Mucosa of rectum (tissue), 2 donors: ENCODE data around the gene FAT3.

Experiments
- H3K27ac ChIP-seq, 2 donors: one replicate each; pipeline ENCODE4 v1.7.0; 2013; ENCODE audit warnings: inconsistent platforms in 2 of 2, low read depth in 2 of 2, low read length in 2 of 2
- H3K27me3 ChIP-seq, 2 donors: one replicate each; pipeline ENCODE4 v1.7.0; 2013; ENCODE audit warnings: low read length in 2 of 2; ENCODE audit not compliant: control insufficient read depth in 2 of 2, insufficient read depth in 2 of 2
- H3K36me3 ChIP-seq, 2 donors: one replicate each; pipeline ENCODE4 v1.7.0; 2013; ENCODE audit warnings: low read length in 2 of 2; ENCODE audit not compliant: control insufficient read depth in 2 of 2, insufficient read depth in 2 of 2
- H3K4me1 ChIP-seq, 2 donors: one replicate each; pipeline ENCODE4 v1.7.0; 2013; ENCODE audit warnings: low read length in 2 of 2, mild to moderate bottlenecking in 1 of 2; ENCODE audit not compliant: control insufficient read depth in 2 of 2, insufficient read depth in 2 of 2
- H3K4me3 ChIP-seq, 2 donors: one replicate each; pipeline ENCODE4 v1.7.0; 2013; ENCODE audit warnings: low read length in 2 of 2
- H3K9ac ChIP-seq, 2 donors: one replicate each; pipeline ENCODE4 v1.7.0; 2013; ENCODE audit warnings: low read length in 2 of 2, low read depth in 1 of 2, mild to moderate bottlenecking in 1 of 2
- H3K9me3 ChIP-seq, 2 donors: one replicate each; pipeline ENCODE4 v1.7.0; 2013; ENCODE audit warnings: low read length in 2 of 2; ENCODE audit not compliant: control insufficient read depth in 2 of 2
- donor health status: healthy.
- donor health status: Normal muscosa, but diverticular disease.

FAT3 gene

DNA sequence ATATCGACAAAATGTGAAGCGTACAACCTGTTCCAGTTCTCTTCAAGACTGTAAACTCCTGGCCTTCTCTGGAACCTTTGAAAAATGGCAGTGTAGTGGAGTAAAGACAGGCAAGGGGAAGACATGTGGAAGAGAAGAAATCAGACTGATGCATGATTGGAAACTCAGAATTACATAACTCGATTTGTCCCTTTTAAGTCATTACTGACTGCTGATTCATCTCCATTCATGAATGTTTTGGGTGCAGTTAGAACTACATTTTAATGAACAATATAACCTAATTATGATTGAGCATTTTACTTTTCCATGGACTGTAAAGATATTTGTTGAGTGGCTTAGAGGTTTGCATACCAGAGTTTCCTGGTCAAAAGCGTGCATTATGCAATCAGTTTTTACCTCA, 32.9 kb downstream of the FAT3 start:
- Histone ChIP-seq H3K27ac (no peak overlapping the region), H3K4me1 (no peaks in the 10 kb centered on the region), H3K36me3 (no peaks in the 10 kb centered on the region), H3K4me3 (no peak overlapping the region), H3K27me3 (no peaks in the 10 kb centered on the region), H3K9ac (no peak overlapping the region), H3K9me3 (no peaks in the 10 kb centered on the region)

DNA sequence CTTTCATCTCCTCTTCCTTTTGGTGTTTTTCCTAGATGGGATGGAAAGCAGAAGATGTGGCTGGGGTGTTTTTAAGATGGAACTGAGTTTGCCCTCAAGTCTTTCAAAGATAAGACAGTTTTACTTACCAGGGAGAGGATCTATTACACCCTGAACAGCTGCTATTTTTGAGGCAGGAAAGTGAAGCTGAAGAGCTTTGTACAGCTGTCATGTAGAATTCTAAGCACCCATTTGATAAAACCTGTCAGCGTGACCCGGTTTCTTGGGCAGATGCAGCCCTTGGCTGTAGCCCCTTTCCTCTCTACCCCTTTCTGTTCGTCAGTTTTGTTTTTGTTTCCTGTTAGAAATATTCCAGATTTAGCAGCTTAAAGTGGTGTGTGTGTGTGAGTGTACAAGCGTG, 35.2 kb downstream of the FAT3 start:
- no peaks in the 10 kb centered on the region for H3K4me1 ChIP-seq
- no peak overlapping the region for H3K9ac ChIP-seq
- no peak overlapping the region for H3K27ac ChIP-seq
- no peaks in the 10 kb centered on the region for H3K9me3 ChIP-seq
- no peaks in the 10 kb centered on the region for H3K36me3 ChIP-seq
- H3K27me3 ChIP-seq, result no peaks in the 10 kb centered on the region
- no peak overlapping the region for H3K4me3 ChIP-seq

DNA sequence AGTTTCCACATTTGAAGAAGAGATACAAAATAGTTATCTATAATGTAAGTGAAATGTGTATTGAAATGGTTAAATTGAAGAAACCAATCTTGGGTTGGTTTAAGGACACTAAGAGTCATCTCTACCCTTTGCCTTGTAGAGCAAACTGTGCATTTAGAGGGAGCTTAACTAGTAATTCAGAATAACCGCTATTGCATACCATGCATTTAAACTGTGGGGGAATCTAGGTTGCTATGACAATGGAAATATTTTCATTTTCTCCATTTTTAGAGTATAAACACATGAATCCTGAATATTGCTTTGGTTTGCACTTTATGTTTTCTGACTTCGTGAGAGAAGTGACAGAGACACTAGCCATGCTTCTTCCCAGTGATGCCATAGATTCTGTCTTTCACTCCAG, 39.7 kb downstream of the FAT3 start:
- Histone ChIP-seq H3K9ac (no peak overlapping the region), H3K9me3 (no peaks in the 10 kb centered on the region), H3K27ac (no peak overlapping the region), H3K4me1 (no peaks in the 10 kb centered on the region), H3K27me3 (no peaks in the 10 kb centered on the region), H3K36me3 (no peaks in the 10 kb centered on the region), H3K4me3 (no peak overlapping the region)

DNA sequence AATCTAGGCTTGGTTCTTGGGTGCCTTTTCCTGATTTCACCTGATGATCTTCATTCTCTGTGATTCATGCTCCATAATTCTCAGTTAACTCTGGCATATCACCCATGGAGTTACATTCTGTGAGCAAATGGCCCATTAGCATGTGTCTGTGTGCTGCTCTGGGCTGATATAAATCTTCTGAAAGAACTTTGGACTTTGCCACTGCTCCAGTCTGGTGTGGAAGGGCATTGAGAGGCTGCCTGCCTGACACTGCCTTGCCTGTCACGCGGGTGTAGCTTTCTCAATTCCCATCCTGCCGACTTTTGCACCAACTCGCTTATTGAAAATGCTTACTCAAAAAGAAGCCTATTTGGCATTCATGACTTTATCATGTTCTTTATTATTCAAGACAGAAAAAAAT, 42.2 kb downstream of the FAT3 start:
- Histone ChIP-seq H3K9ac (no peak overlapping the region), H3K4me1 (no peaks in the 10 kb centered on the region), H3K27ac (no peak overlapping the region), H3K4me3 (no peak overlapping the region), H3K9me3 (no peaks in the 10 kb centered on the region), H3K36me3 (no peaks in the 10 kb centered on the region), H3K27me3 (no peaks in the 10 kb centered on the region)

DNA sequence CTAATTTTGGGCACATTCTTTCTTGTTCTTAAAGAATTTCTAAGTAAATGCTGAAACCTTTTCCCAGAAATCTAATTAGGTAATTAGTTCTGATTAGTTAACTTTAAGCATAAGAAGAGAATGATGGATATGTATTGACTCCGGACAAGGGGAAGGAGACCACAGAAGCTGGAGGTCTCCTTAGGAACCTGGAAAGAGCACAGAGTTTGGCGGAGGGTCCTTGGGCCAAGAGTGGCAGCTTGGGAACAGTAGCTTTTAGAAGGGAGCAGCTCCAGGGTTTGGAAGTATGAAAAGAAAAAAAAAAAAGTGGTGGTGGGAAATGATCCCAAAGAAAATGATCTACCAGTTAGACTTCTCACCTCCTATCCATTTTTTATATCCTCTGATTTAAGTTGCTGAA, 42.7 kb downstream of the FAT3 start:
- Histone ChIP-seq H3K4me1 (no peaks in the 10 kb centered on the region), H3K9ac (no peak overlapping the region), H3K27me3 (no peaks in the 10 kb centered on the region), H3K4me3 (no peak overlapping the region), H3K9me3 (no peaks in the 10 kb centered on the region), H3K36me3 (no peaks in the 10 kb centered on the region), H3K27ac (no peak overlapping the region)

DNA sequence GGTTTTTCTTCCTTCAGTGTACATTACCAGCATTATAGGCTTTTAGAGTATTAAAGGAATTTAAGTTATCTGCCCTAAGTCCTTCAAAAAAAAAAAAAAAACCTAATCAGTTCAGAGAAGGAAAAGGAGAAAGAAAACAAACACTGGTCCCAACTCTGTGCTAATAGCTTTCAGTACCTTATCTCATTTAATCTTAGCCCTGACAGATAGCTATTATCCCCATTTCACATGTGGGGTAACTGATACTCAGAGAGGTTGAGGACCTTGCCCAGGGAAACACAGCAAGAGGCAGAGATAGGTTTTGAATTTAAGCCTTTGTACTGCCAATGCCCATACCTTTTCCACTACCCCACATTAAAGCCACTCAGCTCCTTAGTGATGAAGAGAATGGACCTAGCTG, 43.4 kb downstream of the FAT3 start:
- Histone ChIP-seq H3K4me1 (no peaks in the 10 kb centered on the region), H3K27me3 (no peaks in the 10 kb centered on the region), H3K4me3 (no peak overlapping the region), H3K36me3 (no peaks in the 10 kb centered on the region), H3K9ac (no peak overlapping the region), H3K9me3 (no peaks in the 10 kb centered on the region), H3K27ac (no peak overlapping the region)

DNA sequence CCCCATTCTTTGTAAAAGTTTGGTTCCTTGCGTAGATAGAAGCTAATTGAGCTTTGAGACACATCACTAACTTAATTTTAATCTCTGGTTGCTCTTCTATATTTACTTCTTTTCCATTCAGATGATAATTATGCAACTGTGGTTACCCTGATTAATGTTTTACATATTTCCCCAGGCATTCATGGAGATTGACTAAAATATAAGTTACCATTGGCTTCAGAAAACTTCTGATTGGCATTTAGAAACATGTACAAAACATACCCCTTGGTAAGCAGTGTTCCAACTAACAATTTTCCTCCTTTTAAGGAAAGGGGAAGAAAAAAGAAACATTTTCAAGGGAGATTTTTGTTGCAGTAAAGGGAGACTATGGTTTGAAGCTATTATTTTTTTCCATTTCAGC, 43.9 kb downstream of the FAT3 start:
- no peaks in the 10 kb centered on the region for H3K36me3 ChIP-seq
- no peaks in the 10 kb centered on the region for H3K9me3 ChIP-seq
- H3K27ac ChIP-seq, result no peak overlapping the region
- H3K9ac ChIP-seq, result no peak overlapping the region
- H3K27me3 ChIP-seq, result no peaks in the 10 kb centered on the region
- H3K4me3 ChIP-seq, result no peak overlapping the region
- H3K4me1 ChIP-seq, result no peaks in the 10 kb centered on the region

DNA sequence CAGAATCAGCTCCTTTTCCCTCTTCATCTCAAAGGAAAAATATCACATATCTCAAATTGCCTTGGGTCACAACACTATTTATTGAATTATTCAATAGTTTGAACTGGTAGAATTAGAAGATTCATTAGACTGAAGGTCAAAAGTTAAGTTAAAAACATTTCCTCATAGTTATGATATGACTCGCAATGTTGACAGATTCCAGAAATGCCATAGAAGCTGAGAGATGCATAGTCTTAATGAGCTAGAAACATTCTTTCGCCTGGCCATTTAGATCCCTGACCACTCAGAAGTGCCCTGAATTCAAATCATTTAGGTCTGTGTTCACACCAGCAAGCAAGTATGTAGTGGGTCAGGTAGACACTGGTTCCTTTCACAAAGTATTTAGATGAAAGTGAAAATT, 44.4 kb downstream of the FAT3 start:
- Histone ChIP-seq H3K9me3 (no peaks in the 10 kb centered on the region), H3K9ac (no peak overlapping the region), H3K4me1 (no peaks in the 10 kb centered on the region), H3K27me3 (no peaks in the 10 kb centered on the region), H3K27ac (no peak overlapping the region), H3K36me3 (no peaks in the 10 kb centered on the region), H3K4me3 (no peak overlapping the region)

DNA sequence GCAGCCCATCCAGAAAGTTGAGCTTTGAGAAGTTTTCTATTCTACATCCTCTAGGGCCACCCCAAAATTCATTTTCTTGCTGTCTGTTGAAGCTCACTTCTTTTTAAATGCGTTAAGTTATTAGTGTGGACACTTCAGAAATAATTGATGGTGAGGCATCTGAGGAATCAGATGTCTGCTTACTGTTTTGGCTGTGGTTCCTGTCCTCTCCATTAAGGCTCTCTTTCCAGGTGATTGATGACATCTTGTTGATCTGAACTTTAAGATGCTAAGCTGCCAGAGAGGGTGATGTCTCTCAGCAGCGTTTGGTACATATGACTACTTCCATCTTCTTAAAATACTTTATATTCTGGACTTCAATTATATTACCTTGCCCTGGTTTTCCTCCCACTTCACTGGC, 45.2 kb downstream of the FAT3 start:
- H3K4me1 ChIP-seq, result no peaks in the 10 kb centered on the region
- H3K27ac ChIP-seq, result no peak overlapping the region
- H3K9ac ChIP-seq, result no peak overlapping the region
- H3K27me3 ChIP-seq, result no peaks in the 10 kb centered on the region
- no peaks in the 10 kb centered on the region for H3K9me3 ChIP-seq
- no peak overlapping the region for H3K4me3 ChIP-seq
- H3K36me3 ChIP-seq, result no peaks in the 10 kb centered on the region

DNA sequence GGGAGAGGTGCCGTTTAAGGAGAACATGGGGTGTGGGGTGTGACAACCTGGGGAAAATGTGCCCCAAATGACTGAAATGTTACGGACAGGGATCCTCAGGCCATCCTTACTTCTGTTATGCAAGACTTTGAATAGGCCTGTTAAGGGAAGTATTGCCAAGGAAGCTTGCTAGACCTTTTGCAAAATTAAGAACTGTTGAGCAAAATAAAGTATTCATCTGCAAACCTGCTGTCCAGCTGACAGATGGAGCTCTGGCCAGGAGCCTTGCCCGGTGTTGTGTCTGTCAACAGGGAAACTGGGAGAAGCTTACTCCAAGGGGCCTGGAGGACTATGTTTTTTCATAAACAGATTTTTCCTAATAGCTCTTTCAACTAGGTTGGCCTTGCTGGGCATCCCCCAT, 48.0 kb downstream of the FAT3 start:
- no peak overlapping the region for H3K27ac ChIP-seq
- no peak overlapping the region for H3K9ac ChIP-seq

More for the DNA sequence above, 48.0 kb downstream of the FAT3 start:
- H3K4me1 ChIP-seq, result no peaks in the 10 kb centered on the region
- no peak overlapping the region for H3K4me3 ChIP-seq
- H3K9me3 ChIP-seq, result no peaks in the 10 kb centered on the region
- no peaks in the 10 kb centered on the region for H3K36me3 ChIP-seq
- no peaks in the 10 kb centered on the region for H3K27me3 ChIP-seq
